DOHH2 (cell line): ENCODE data around the gene YTHDC1.

ENCODE experiments used
- EZH2phosphoT487 ChIP-seq: fragments of 200-600 bp; sonication (generic); IDR thresholded peaks from 2 replicates; pipeline ENCODE4 v1.6.1; 2017; ENCODE audit warnings: borderline replicate concordance, mild to moderate bottlenecking, antibody characterized with exemption, low read length, moderate library complexity, mixed read lengths
- TF ChIP-seq, protein P1 (sequence below): fragments of 200-600 bp; sonication (generic); IDR thresholded peaks from one replicate; pipeline ENCODE4 v1.5.1; 2014; ENCODE audit warnings: antibody characterized with exemption, mild to moderate bottlenecking, low read depth, low read length; ENCODE audit not compliant: poor library complexity, severe bottlenecking

DNA sequence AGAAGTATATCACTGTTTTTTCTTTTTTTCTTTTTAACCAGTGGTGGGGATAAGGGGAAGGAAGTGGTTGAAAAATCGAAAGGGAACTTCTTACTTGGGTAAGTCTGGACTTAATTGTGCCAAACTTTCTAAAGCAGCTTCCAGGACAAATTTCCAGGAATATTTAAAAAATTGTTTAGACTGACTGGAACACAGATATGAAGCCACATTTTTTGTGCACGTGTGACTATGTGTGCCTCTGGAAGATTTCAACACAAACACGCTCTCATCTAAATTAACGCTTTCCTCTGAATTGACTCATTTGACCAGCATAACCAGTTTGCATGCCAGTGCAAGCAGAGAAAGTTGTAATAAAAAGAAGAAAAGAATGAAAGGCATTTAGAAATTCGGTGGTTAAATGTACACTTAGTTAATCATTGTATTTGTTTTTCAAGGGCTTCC is 18.8 kb upstream of the YTHDC1 start:
- TF ChIP-seq, protein P1, sequence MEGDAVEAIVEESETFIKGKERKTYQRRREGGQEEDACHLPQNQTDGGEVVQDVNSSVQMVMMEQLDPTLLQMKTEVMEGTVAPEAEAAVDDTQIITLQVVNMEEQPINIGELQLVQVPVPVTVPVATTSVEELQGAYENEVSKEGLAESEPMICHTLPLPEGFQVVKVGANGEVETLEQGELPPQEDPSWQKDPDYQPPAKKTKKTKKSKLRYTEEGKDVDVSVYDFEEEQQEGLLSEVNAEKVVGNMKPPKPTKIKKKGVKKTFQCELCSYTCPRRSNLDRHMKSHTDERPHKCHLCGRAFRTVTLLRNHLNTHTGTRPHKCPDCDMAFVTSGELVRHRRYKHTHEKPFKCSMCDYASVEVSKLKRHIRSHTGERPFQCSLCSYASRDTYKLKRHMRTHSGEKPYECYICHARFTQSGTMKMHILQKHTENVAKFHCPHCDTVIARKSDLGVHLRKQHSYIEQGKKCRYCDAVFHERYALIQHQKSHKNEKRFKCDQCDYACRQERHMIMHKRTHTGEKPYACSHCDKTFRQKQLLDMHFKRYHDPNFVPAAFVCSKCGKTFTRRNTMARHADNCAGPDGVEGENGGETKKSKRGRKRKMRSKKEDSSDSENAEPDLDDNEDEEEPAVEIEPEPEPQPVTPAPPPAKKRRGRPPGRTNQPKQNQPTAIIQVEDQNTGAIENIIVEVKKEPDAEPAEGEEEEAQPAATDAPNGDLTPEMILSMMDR = no peak
- no peak for TF ChIP-seq EZH2phosphoT487
